ENCODE results near the gene EIF2AK2.

EIF2AK2 gene

DNA sequence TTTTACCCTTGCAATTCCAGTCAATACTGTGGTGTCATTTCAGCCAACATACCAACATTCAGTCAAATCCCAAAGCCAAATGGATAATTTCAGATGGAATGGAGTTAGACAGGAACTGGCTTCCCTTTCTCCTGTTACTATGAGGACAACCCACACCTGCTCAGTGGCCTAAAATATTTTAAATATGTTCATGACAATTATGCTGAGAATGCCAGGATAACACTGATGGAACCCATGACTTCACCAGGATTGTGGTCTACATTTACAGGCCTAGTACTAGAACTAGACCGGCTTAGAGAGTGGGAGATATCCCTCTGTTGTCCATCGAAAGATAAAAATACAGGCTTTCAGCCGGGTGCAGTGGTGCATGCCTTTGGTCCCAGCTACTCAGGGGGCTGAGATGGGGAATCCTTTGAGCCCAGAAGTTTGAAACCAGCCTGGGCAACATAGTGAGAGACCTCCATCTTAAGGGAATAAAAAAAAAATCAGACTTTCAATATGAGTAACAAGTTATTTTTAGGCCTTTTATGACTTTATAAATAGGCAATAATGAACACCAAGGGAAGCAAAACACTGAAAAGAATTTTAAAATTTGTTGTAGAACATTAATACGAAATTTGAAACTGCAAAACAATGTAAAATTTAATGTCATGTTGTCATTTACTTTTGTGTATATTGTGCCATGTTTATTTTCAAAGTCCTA lies 58.2 kb downstream of the EIF2AK2 start:
- DNase-seq, result no peak

DNA sequence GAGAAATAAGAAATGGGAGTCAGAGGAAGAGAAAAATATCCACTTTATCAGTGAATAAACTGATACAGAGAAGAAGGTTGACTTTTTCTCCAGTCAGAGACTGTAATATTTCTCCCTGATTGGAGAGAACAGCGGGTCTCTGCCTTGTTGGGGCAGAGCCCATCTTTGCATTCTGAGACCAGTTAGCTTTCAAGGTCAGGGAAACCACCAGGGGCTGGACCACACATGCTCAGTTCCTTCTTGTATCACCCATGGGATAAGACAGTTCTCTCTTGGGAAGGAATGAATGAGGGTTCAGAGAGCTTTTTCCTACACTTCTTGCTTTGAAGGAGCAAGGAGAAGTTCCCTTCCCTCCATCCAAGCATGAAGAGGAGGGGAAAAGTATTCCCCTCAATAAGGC lies 60.2 kb downstream of the EIF2AK2 start:
- DNase-seq, result no peak

- DNase-seq, result no peak
These were observed 64.9 kb downstream of the EIF2AK2 start for GRCh38 chr2:37091873-37092272.

DNA sequence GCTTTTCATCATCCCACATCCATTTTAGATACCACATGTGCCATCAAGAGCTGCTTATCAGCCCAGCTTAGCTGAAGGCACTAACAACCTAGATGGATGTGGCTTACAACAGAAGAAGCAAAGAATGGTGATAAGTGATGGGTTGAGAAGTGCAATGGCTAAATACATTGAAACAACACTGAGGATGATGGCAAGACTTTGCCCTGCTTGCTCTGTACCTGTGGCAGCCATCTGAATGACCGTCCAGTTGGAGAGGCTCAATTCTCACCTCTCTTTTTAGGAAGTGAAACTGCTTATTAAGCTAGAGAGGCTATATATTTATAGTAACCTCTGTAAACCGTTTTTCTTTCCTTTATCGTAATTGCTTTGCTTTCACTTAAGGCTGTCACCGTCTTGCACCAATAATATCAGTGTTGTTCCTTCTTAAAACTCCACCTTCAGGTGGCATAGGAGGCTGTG lies 66.7 kb downstream of the EIF2AK2 start:
- DNase-seq, result no peak

GRCh38 chr2:37085731-37086147 lies 71.0 kb downstream of the EIF2AK2 start:
- no peak for DNase-seq

GRCh38 chr2:37084797-37085196 lies 72.0 kb downstream of the EIF2AK2 start:
- no peak for DNase-seq

- peak; percentile 91 for DNase-seq
These were observed 72.6 kb downstream of the EIF2AK2 start, which contains the start of the genes GPATCH11 and HEATR5B for GRCh38 chr2:37083873-37084794. TSS of gene GPATCH11 (plus strand) at chr2:37084518. CDS start at chr2:37088382, 3,864 bp downstream. TSS of gene HEATR5B (minus strand) at chr2:37084372. CDS start at chr2:37083414, 958 bp downstream.

DNA sequence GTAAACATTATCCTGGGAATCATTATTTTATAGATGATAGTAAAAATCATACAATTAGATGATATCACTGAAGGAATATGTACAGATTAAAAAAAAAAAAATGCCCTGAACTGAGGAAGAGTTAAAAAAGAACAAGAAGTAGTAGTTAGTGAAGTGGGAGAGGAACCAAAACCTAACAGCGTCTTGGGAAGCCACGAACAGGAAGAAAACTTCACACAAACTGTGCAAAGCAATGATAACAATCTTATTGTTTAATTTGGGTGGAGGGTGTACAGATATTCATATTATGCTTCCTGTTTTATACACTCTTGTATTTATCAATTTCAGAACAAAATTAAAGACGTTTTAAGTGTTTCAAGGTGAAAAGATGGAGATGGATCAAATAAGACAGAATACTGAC lies 76.1 kb downstream of the EIF2AK2 start:
- DNase-seq, result no peak

DNA sequence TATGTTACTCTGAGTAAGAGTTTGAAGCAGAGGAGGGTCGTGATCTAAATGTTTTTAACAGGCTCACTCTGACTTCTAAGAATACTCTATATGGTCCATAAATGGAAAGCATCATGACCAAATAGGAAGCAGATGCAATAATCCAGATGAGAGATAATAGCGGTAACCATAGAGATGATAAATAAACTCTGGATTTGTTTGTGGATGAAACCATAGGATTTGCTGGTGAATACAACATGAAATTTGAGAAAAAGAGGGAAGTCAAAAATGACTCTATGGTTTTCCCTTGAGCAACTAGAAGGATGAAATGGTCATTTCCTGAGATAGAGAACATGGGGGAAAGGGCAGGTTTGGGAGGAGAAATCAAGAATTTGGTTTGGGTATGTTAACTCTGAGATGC lies 76.5 kb downstream of the EIF2AK2 start:
- DNase-seq, result no peak

GRCh38 chr2:37070931-37071330 lies 85.8 kb downstream of the EIF2AK2 start:
- no peak for DNase-seq

DNA sequence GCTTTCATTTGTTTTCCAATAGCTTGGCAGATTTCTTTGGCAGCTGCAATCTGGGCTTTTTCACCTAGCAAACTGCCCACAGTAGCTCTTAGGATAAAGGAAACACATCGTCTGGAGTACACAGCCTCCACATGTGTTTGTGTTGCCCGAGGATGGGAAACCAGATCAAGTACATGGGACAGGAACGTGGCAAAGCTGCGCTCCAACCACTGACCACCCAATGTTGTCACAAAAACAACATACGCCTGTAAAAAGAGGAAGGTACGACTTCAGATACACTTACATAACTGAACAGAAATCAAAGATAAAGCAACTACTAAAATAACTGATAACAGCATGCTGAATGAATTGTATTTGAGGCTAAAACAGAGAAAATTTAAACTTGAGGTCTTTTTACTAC lies 88.1 kb downstream of the EIF2AK2 start:
- no peak for DNase-seq

GRCh38 chr2:37061776-37062175 lies 95.0 kb downstream of the EIF2AK2 start:
- DNase-seq, result no peak

GRCh38 chr2:37061013-37061711 lies 95.6 kb downstream of the EIF2AK2 start:
- DNase-seq, result no peak

GRCh38 chr2:37060446-37060845 lies 96.3 kb downstream of the EIF2AK2 start:
- DNase-seq, result no peak

GRCh38 chr2:37059841-37060240 lies 96.9 kb downstream of the EIF2AK2 start:
- DNase-seq, result no peak

- DNase-seq, result no peak
These were observed 104.0 kb downstream of the EIF2AK2 start for GRCh38 chr2:37052600-37053332.

Measured in activated naive CD4-positive, alpha-beta T cell treated with anti-CD3 and anti-CD28 coated beads, Interleukin-2, amount 50 U/mL, for 16 hours (primary cell).